ENCODE measurements around the gene PCK2.

The PCK2 gene

GRCh38 chr14:24075485-24076301 lies 18.4 kb upstream of the PCK2 start:
- DNase-seq (ENCODE audit: low read depth, low spot score): no peak

- no peak for DNase-seq (ENCODE audit: low read depth, low spot score)
Measured at GRCh38 chr14:24076302-24076601, 17.9 kb upstream of the PCK2 start.

GRCh38 chr14:24077086-24077485 lies 17.0 kb upstream of the PCK2 start:
- DNase-seq (ENCODE audit: low read depth, low spot score): no peak

- DNase-seq (ENCODE audit: low read depth, low spot score): no peak
Measured at GRCh38 chr14:24078146-24078545, 16.0 kb upstream of the PCK2 start.

- DNase-seq (ENCODE audit: low read depth, low spot score): no peak
Measured at GRCh38 chr14:24079491-24080141, 14.5 kb upstream of the PCK2 start.

- no peak for DNase-seq (ENCODE audit: low read depth, low spot score)
Measured at GRCh38 chr14:24080142-24080530, 14.0 kb upstream of the PCK2 start.

GRCh38 chr14:24080888-24081738 lies 13.0 kb upstream of the PCK2 start:
- DNase-seq (ENCODE audit: low read depth, low spot score): peak; percentile 30

- no peak for DNase-seq (ENCODE audit: low read depth, low spot score)
Measured at GRCh38 chr14:24081739-24082211, 12.3 kb upstream of the PCK2 start.

- DNase-seq (ENCODE audit: low read depth, low spot score): no peak
Measured at GRCh38 chr14:24082411-24083080, 11.6 kb upstream of the PCK2 start.

- no peak for DNase-seq (ENCODE audit: low read depth, low spot score)
Measured at GRCh38 chr14:24083462-24083861, 10.6 kb upstream of the PCK2 start.

- DNase-seq (ENCODE audit: low read depth, low spot score): no peak
Measured at GRCh38 chr14:24084440-24084839, 9.7 kb upstream of the PCK2 start.

- no peak for DNase-seq (ENCODE audit: low read depth, low spot score)
Measured at GRCh38 chr14:24085215-24085614, 8.9 kb upstream of the PCK2 start.

GRCh38 chr14:24086193-24086955 lies 7.7 kb upstream of the PCK2 start:
- DNase-seq (ENCODE audit: low read depth, low spot score): no peak

- no peak for DNase-seq (ENCODE audit: low read depth, low spot score)
Measured at GRCh38 chr14:24087004-24087403, 7.1 kb upstream of the PCK2 start.

- no peak for DNase-seq (ENCODE audit: low read depth, low spot score)
Measured at GRCh38 chr14:24088095-24088494, 6.0 kb upstream of the PCK2 start.

- no peak for DNase-seq (ENCODE audit: low read depth, low spot score)
Measured at GRCh38 chr14:24089890-24090289, 4.2 kb upstream of the PCK2 start.

- DNase-seq (ENCODE audit: low read depth, low spot score): no peak
Measured at GRCh38 chr14:24092110-24092504, 2.0 kb upstream of the PCK2 start.

GRCh38 chr14:24092505-24093206 lies 1.5 kb upstream of the PCK2 start:
- DNase-seq (ENCODE audit: low read depth, low spot score): no peak

GRCh38 chr14:24093207-24093900 lies 757 bp upstream of the PCK2 start:
- no peak for DNase-seq (ENCODE audit: low read depth, low spot score)

GRCh38 chr14:24094841-24095270 lies 745 bp downstream of the PCK2 start:
- no peak for DNase-seq (ENCODE audit: low read depth, low spot score)

Data from activated CD4-positive, CD25-positive, alpha-beta regulatory T cell treated with anti-CD3 and anti-CD28 coated beads, Interleukin-2, amount 50 U/mL, for 16 hours (primary cell).